K562 (cell line): ENCODE measurements around the gene AKAP12. TPM values are rescaled to one million over a fixed set of nuclear protein-coding genes. Genes with fewer than 3 reads are reported as not detected.

ENCODE experiments used
- CHD7 ChIP-seq: fragments of 200-600 bp; sonication (generic); IDR thresholded peaks from one replicate; pipeline ENCODE4 v1.6.1; 2012; ENCODE audit warnings: mild to moderate bottlenecking, low read depth, low read length, inconsistent platforms
- FOXJ3 ChIP-seq: sonication (generic); formaldehyde crosslinking; IDR thresholded peaks from 2 replicates; pipeline ENCODE4 v1.4.0; 2020; ENCODE audit warnings: mild to moderate bottlenecking, missing genetic modification reagents
- RBM17 ChIP-seq: fragments of 200-400 bp; formaldehyde crosslinking; IDR thresholded peaks from 2 replicates; pipeline ENCODE4 v1.6.1; 2017; ENCODE audit warnings: low read depth, mild to moderate bottlenecking, low read length, borderline replicate concordance
- TAF15 ChIP-seq: fragments of 200-400 bp; formaldehyde crosslinking; IDR thresholded peaks from 2 replicates; pipeline ENCODE4 v1.6.1; 2017; ENCODE audit warnings: mild to moderate bottlenecking, low read depth, low read length, moderate library complexity
- ZNF174 ChIP-seq: fragments of 250-450 bp; sonication (Bioruptor Pico); IDR thresholded peaks from 2 replicates; pipeline ENCODE4 v1.4.0; 2020; ENCODE audit warnings: mild to moderate bottlenecking
- ZNF184 ChIP-seq: sonication (generic); formaldehyde crosslinking; IDR thresholded peaks from 2 replicates; pipeline ENCODE4 v1.5.0; 2020; ENCODE audit warnings: missing genetic modification reagents
- ZNF518B ChIP-seq: fragments of 250-450 bp; sonication (Bioruptor Pico); IDR thresholded peaks from 2 replicates; pipeline ENCODE4 v1.5.0; 2021; ENCODE audit warnings: mild to moderate bottlenecking, moderate library complexity
- ZNF79 ChIP-seq: fragments of 250-450 bp; sonication (Bioruptor Pico); IDR thresholded peaks from 2 replicates; pipeline ENCODE4 v1.4.0; 2020; ENCODE audit warnings: low read depth, mild to moderate bottlenecking, moderate library complexity
- polyA plus RNA-seq, 8 experiments: library from polyadenylated mRNA; depleted of rRNA in 4 of 8; stranded (reverse) in 5 of 8; unstranded in 3 of 8; fragments of >200 nt; fragmentation: Nextera tagmentation in 2 of 8; fragmentation: Illumina TruSeq in 1 of 8; extraction: Ambion mirVana in 2 of 8; extraction: Trizol in 1 of 8; gene quantifications; 2 replicates each; pipeline versions ENCODE4 v1.2.1 to v1.2.3, GENCODE V29; 2011 to 2014; ENCODE audit warnings: inconsistent platforms in 1 of 8, missing spikeins in 1 of 8
- total RNA-seq, 7 experiments: library from RNA; depleted of rRNA in 6 of 7; stranded (reverse); fragments of >200 nt in 6 of 7; fragmentation: Illumina TruSeq in 2 of 7; extraction: Trizol in 2 of 7; gene quantifications; 2 replicates each; pipeline versions ENCODE4 v1.2.1 to v1.2.3, GENCODE V29; 2011 to 2021; ENCODE audit warnings: low replicate concordance in 1 of 7

AKAP12 gene
- total and polyA plus RNA-seq, 9 of the 15 experiments (the other 6 are each of a cell fraction or from before 2014, with no cell fraction given), result 0.08 to 2.0 (median 0.62) TPM

GRCh38 chr6:151229401-151230276 is 10.1 kb upstream of the AKAP12 start (continued):
- TF ChIP-seq CHD7 (no peak), FOXJ3 (CRISPR knock-in tag) (no peak), RBM17 (no peak), ZNF184 (CRISPR knock-in tag) (no peak), ZNF518B (no peak), ZNF79 (CRISPR knock-in tag) (no peak), ZNF174 (CRISPR knock-in tag) (no peak), TAF15 (no peak)
